NCI-H1417 treated with DMSO at 0.1 percent for 48 hours (cell line): ENCODE data around the gene BTBD9.

ENCODE experiments used
- DNase-seq: peaks from one replicate; lab custom pipeline; 2025; lab: John Stamatoyannopoulos, UW

The BTBD9 gene

DNA sequence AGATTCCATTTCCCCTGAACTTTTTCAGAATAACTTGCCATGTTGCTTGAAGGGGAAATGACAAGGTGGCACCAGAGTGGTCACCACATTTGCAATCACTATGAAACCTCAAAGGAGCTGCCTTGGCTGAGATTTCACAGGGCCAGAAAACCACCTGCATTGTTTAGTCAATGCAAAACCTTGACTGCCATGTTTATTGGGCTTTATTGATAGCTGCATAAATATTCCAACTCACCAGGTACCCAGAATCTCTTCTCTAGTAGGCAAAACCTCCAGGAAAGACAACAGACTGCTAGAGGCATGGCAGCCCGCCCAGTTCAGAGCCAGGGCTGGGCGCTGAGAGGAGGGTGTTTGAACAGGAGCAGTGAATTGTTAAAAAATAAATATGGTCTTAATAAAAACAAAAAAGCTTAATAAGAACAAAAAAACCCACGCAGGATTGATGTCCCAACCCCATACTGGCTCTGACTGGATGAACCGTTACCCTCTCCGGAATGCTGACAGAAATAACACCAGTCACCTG, 444.6 kb downstream of the BTBD9 start:
- DNase-seq = no peak

DNA sequence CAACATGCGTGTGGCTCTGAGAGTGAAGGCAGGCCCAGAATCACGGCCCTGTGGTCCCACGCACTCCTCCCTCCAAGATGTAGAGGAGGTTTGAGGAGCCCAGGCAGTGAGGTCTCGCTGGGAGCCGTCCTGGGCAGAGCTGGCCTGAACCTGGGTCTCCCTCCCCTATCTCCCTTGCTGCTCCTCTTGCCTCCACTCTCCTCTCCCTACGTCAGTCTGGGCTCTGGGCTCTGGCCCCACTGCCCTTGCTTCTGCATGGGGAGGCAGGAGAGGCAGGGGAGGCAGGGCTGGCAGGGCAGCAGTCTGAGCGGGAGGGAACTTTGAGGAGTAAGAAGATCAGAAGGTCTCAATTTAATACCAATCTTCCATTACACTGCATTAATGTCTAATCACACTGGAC, 445.1 kb downstream of the BTBD9 start:
- DNase-seq = no peak

DNA sequence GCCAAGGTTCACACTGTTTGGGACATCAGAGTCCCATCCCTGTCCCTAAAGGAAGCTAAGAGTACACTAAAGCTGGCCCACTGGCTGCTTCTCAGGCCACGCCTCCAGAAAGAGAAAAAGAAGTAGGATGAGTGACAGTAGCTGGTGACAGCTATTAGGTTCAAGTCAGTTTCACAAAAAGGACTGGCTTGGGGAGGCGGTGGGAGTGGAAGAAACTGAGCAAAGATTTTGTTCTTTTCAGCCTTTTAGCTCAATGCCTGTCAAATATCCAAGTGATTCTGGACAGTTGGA, 445.5 kb downstream of the BTBD9 start:
- DNase-seq = no peak

DNA sequence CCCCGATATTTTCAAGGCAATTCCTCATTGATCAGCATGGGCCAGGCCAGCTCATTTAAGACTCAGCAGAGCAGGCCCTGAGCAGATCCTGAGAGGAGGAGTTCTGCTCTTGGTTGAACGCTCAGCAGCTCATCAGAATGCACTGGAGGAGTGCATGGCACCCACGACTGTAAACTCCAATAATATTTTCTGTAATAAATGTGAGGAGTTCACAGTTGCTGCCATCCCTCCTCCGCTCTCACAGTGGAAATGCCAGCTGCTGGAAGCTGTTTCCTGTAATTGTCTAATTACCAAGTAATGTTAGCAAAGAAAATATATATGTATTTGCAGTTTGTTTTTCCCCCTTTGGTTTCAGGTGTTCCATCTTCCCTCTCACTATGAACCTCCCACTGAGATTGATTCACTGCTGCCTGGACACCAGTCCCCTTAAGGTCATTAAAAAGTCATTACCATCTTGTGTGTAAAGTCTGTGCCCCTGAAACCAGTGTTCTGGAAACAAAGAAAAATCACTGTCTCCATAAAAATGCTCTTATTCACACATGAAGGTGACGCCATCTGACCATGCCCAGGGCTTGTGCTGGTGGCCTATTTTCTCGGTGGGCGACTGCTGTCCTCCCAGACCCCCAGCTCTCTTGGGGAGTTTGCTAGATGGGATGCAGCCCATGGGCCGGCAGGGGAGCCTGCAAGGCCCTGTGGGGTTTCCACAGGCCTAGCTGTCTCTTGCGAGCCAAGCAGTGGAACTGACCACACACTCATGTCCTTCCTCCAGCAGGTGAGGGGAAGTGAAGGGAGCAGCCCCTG, 446.0 kb downstream of the BTBD9 start:
- DNase-seq = peak; percentile 88

DNA sequence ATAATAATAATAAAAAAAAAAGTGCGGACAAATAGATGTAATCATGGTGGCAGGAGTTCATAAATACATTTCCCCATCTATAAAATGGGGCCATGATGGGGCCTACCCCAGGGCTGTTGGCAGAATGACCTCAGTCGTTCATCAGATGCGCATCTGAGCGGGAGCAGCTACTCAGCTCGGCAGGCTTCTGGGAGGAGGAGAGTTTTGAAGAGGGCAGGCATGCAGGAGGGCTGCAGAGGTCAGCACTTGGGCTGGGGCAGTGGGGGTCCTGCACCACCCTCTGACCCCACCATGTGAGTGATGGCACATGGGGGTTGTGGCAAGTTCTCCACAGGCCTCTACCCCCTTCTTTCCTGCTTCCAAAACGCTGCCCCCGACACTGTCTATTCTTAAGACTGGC, 446.7 kb downstream of the BTBD9 start:
- no peak for DNase-seq

DNA sequence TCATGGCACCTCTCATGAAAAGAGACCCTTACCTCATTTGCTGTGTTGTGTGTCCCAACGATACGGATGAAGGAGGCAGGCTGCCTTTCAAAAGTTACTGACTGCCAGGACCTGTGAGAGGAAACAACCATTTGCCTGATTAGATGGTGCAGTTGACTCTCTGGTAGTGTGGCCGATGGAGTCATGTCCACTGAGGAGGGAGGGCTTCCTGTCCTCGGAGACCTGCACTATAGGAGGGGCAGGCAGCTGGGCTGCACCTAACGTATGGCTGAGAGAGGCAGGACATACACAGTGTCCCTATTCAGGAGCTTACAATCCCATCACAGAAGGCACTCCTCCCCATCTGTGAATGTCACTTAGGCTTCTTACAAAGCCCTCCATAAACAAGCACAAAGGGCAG, 447.2 kb downstream of the BTBD9 start:
- DNase-seq = no peak

DNA sequence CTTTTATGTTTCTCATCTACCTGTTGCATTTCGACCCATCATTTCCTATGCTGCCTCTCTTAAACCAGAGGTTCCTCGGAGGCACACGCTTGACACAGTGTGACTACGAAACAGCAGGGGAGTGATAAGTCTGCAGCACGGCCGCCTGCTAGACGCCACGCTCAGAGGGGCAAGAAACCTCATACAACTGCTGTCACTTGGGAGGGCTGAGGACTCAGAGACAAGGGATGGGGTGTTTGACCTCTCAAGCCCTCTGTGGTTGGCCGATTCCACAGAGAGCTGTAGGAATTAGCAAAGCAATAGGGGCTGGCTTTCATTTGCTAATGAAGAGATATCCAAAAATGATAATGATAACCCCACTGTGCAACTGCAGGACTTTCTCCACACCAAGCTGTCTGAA, 447.7 kb downstream of the BTBD9 start:
- DNase-seq = no peak

DNA sequence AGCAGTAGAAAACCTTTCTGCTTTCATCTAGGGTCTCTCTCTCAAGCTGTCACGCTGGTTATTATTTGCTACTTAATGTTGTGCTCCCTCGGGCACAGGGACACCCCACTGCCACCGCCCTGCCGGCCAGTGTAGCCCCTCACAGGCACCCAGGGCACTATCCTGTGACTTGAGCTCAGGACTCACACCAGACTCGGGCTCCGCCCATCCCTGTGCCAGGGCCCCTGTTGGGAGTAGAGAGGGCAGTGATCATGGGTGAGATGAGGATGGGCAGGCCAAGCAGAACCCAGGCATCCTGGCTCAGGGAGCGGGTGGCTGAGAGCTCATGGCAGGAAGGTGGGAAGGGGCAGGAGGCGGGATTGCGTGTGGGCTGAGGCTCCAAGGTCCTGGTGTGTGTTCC, 448.3 kb downstream of the BTBD9 start:
- DNase-seq = no peak

DNA sequence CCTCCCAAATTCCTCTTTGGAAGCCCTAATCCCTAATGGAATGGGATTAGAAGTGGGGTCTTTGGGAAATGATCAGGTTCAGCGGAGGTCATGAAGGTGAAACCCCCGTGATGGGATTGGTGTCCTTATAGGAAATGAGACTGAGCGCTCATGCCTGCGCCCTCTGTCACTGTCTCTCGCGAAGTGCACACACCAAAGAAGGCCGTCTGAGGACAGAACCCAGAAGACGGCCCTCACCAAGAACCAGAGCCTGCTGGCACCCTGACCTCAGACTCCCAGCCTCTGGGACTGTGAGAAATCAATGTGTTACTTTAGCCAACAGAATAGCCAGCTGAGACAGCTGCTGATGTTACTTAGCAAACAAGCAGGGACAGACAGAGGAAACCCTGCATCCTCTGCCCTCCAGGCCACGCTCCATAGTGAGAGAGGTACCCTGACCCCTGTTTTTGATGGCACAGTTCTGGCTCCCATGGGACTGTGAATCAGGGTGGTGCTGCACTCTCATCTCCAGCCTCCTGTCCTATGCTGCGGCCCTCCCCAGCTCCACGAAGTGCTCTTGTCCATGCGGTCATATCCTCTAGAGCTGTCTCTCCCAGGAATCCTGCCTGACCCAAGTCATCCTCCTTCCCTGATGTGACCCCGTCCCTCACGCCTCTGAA, 450.9 kb downstream of the BTBD9 start:
- DNase-seq = no peak

DNA sequence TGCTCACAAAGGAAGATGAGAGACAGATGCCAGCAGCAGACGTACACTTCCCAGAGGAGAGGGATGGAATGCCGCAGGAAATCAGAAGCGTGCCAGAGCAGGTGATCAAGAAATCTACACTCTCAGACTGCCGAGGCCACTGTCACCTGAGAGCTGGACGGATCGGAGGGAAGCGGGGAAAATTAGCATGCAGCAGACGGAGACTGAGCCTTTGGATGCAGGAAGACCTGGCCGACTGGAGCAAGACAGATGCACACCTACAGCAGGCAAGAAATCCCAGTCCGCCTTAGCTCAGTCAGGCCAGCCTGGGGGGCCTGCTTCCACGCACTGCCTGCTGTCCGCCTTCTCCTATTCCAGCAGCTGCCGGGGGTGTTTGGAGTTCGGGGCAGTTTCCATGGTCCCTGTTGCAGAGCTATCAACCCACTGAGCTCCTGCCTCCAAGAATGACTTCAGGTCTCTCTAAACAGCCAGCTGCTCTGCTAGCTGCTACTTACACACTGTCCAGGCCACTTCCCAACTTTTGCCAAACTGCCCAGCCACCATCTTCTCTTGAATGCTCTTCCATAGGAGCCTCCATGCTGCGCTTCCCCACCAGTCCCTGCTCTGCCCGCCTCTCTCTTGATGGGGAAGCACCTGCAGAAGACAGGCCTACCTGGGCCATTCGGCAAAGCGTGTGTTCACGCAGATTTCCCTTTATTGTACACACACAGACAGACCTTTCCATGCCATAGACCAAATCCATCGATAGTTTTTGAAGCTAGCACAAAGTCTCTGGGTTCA, 451.7 kb downstream of the BTBD9 start:
- DNase-seq = no peak

DNA sequence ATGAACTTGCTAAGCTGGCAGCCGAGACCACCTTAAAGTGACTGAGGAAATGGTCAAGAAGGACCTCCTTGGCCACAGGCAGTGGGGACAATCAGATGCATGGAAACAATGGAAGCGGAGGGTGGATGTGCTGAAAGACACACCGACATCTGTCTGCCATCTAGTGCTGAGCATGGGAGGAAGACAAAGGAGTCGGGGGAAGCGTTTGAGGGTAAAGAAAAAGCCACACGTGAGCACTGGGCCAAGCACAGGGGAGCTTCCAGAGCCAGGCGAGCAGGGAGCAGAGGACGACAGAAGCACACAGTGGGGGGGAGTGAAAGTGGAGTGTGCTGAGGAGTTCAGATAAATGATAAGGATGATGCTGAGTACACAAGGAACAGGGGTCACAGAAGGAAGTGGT, 452.4 kb downstream of the BTBD9 start:
- no peak for DNase-seq

DNA sequence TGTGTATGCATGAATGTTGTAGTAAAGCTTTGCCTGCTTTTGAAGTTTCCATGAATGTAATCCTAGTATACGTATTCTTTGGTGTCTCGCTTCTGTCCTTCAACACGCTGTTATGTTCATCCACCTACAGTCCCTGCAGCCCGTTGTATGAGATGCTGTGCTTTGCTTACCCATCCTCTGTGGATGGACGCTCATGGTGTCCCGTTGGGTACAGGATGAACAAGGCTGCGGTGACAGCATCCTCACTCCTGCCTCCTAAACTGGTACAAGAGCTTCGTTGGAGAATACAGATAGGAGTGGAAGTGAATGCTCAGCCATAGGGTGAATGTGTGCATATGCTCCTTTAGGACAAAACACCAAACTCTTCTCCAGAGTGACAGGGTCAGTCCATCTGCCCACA, 454.0 kb downstream of the BTBD9 start:
- no peak for DNase-seq

DNA sequence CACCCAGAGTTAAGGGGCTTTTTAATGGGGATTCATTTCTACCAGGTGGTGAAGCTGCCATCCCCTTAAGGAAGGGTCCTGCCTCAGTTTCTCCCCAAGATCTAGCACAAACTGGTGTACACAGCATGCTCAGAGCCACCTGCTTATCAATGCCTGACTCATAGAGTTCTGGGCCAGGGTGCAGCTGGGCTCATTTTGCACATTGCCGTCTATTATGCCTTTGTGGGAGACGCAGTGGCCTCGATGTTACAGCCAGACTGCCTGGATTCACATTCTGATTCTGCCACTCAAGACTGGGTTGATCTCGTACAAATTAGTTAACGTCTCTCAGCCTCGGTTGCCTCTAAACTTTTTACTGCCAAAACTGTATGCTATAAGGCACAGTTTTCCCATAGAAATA, 454.5 kb downstream of the BTBD9 start:
- no peak for DNase-seq

DNA sequence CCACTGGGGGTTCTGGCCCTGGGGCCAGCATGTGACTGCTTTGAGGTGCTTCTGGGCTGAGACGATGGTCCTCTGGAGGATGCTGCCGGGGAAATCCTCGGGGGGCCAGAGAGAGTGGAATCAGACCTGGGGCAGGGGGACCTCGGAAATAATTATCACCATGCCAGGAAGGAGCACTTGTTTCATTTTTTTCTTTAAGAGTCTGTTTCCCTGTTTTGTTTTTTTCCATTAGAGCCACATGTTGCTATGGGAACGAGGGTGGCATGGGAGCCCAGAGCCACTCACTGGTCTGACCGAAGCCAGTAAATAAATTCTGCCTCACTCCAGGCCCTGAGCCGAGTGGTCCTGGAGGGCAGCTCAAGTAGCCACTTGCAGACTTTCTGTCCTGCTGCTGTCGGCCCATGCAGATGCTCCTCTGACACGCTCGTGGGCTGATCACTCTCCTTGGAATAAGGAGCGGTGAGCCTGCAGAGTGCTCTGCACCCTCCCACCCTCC, 455.1 kb downstream of the BTBD9 start:
- DNase-seq = no peak

DNA sequence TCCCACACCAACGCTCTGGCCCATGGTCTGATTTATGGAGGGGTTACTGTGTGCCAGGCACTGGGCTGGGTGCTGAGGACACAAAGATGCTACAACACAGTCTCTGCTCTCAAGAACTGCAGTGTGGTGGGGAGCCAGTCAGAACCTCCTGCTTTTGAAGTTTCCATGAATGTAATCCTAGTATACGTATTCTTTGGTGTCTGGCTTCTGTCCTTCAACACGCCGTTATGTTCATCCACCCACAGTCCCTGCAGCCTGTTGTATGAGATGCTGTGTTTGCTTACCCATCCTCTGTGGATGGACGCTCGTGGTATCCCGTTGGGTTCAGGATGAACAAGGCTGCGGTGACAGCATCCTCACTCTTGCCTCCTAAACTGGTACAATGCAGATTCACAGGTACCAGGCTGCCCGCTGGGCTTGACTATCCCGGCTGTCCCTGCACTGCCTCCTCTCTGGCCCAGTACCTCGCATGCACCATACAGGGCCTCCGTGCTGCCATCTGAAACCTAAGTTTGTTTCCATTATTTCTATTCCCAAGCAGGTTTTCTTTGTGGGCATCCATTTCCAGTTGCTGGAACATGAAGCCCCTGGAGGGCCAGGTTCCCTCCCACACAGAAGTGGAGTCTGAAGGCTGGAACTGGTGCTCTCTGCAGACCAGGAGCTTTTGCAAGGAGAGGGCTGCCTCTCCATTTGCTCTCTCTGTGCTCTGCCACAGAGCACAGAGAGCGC, 455.7 kb downstream of the BTBD9 start:
- no peak for DNase-seq

DNA sequence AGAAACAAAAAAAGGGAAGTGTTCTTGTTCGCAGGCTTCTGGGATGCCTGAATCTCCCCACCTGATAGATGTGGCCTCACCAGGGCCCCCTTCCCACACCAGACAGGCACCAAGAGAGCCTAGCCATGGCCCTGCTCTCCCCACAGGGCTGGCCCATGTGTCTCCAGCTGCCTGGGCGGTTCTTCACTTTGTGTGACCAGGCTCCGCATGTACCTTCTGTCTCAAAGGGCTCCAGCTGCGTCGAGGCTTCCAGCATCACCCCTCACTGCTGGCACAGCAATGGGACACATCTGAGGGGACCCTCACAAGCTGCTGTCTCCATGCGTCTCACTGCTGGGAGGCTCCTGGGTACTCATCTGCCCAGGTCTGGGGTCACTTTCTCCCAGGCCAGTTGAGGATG, 457.3 kb downstream of the BTBD9 start:
- DNase-seq = no peak

DNA sequence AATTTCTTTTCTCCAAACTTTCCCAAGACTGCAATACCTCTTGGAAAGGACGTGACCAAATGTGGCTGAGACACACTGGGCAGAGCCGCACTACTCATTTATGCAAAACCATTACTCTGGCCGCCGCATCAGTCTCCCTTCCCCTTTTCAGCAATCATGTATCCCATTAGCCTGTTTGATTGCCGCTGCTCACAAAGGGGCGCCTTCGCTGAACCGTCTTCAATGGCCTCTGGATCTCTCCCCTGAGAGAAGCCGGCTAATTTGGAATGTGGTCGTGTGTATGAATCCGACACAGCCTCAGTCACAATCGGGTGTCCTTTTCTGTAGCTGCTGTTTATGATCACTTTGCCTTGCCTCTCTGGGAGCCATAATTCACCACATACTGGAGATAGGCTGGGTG, 459.1 kb downstream of the BTBD9 start:
- no peak for DNase-seq

DNA sequence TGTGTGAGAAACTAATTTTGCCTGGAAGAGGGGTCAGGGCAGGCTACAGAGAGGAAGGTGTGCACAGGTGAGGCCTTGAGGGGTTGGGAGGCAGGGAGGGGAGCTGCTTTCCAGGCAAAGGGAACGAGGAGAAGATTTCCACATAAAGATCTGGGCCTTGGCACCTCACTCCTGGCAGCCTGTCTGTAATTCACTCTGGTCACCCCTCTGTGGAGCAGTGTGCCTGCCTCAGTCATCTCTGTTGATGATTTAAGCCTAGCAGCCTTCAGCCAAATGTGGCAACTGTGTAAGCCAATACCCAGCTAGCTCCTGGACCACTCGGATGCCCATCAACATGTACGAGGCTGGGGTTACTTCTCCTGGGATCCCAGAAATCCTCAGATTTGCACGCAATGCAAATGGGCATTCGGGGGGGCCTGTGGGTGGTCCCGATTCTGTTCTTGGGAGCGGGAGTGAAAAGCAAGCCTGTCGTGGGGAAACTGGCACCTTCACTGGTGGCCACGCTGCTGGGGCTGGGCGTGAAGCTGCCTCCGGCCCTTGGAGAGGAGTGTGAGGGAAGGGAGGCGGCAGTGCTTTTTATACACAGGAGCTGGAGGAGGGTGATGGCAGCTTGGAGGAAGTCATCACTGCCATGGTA, 459.8 kb downstream of the BTBD9 start:
- no peak for DNase-seq

DNA sequence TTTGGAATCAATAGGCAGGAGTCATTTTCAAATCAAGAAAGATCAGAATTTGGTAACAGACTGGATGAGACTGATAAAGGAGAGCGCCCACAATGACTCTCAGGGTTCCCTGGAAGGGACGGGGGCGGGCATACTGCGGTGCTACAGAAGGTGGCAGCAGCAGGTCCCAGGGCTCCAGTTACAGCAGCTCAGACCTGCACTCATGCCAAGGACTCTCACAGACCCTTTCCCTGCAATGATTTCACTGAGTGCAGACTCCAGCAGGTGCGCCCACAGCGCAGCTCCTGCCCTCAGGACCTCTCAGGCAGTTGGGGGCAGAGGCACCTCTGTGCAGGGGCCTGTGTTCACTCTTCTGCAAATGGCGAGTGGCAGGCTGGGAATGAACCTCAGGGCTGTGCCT, 460.4 kb downstream of the BTBD9 start:
- DNase-seq = no peak

DNA sequence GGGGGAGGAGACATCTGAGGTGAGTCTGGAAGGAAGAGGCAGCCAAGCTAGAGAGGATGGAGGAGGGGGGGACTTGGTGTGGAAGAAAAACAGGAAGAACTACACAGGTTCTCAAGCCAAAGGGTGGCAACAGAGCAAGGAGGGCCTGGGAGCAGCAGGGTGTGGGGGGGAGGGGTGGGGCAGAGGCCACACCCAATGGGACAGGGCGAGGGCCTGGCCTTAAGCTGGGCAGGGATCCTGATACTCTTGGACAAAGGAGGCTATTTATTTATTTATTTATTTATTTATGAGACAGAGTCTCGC, 461.2 kb downstream of the BTBD9 start:
- DNase-seq = no peak

DNA sequence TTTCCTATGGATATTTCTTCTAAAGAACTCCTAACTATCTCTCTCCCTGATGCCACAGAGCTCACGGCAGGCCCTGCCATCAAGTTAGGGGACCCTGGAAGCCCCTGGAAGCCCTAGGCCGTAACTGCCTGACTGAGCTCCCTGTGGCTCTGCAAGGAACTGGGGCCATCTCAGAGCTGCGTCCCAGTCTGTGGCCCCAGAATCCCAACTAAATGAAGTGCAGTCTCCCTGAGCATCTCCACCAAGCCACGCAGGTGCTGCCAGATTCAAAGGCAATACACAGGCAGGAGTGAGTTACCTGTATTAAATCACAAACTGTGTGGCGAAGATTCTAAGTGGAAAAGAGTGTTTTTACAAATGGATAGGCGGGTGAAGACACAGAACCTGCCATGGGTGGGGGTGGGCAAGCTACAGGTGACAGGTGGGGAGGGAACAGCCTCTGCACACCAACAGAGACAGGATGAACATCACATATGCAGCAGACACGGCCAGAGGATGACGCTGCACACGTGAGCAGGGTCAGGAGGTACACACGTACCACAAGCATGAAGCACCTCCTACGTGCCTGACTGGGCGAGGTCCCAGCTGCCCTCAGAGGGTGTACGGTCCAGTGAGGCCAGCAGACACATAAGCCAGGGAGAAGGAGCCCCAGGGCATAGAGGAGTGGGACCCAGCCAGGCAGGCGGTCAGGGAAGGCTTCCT, 461.7 kb downstream of the BTBD9 start:
- no peak for DNase-seq
